HEK293 (cell line): ENCODE results near the gene IL12RB1.
A peak's percentile ranks its signal among the peaks of the same experiment; 100 is the strongest.
"Not testable (repeated sequence)": the region's sequence is repeated elsewhere in the genome, so short reads cannot be mapped to it uniquely, and the experiment has no call there.

Experiments
- CTCF ChIA-PET: fragments of 350-600 bp; formaldehyde crosslinking; extraction: SDS; loops from one replicate; lab custom pipeline; 2021; ENCODE audit warnings: antibody characterized with exemption; lab: Yijun Ruan, JAX
- POLR2A ChIA-PET: fragments of 300-600 bp; formaldehyde crosslinking; extraction: SDS; loops from one replicate; lab custom pipeline; 2020; ENCODE audit warnings: antibody characterized with exemption, inconsistent platforms; lab: Yijun Ruan, JAX
- H3K27ac ChIP-seq: fragments of 200-500 bp; sonication (Bioruptor generic); 2 replicates; pipeline ENCODE4 v1.5.1; 2014; ENCODE audit warnings: low read depth, low read length, control low read depth, inconsistent platforms; ENCODE audit errors: extremely low read depth
- H3K36me3 ChIP-seq, 2 experiments: fragments of 200-500 bp in 1 of 2; sonication (Bioruptor generic) in 1 of 2; 1 replicate in 1 of 2; 2 replicates in 1 of 2; pipeline ENCODE4 v1.5.1; 2014 to 2017; ENCODE audit warnings: inconsistent platforms in 2 of 2, low read length in 2 of 2; ENCODE audit not compliant: control insufficient read depth in 2 of 2, insufficient read depth in 1 of 2
- H3K4me1 ChIP-seq: fragments of 200-500 bp; sonication (Bioruptor generic); 2 replicates; pipeline ENCODE4 v1.5.1; 2014; ENCODE audit warnings: mild to moderate bottlenecking, low read length, inconsistent platforms; ENCODE audit not compliant: control insufficient read depth, insufficient read depth
- H3K4me3 ChIP-seq: 2 replicates; pipeline ENCODE4 v1.5.1; 2011; ENCODE audit warnings: low read depth, mild to moderate bottlenecking, control low read depth, low read length, moderate library complexity
- H3K9me3 ChIP-seq: fragments of 200-500 bp; sonication (Bioruptor generic); 2 replicates; pipeline ENCODE4 v1.5.1; 2014; ENCODE audit warnings: low read depth, low read length, inconsistent platforms; ENCODE audit not compliant: control insufficient read depth, insufficient read depth
- AEBP2 ChIP-seq: fragments of 450-650 bp; formaldehyde crosslinking; IDR thresholded peaks from 2 replicates; pipeline ENCODE4 v1.5.1; 2016; ENCODE audit warnings: missing biosample characterization, missing genetic modification characterization, borderline replicate concordance
- GLIS1 ChIP-seq: fragments of 450-650 bp; formaldehyde crosslinking; IDR thresholded peaks from 2 replicates; pipeline ENCODE4 v1.5.1; 2016; ENCODE audit warnings: missing biosample characterization, missing genetic modification characterization
- TSHZ1 ChIP-seq: fragments of 450-650 bp; formaldehyde crosslinking; IDR thresholded peaks from 2 replicates; pipeline ENCODE4 v1.5.1; 2016; ENCODE audit warnings: missing biosample characterization, missing genetic modification characterization, borderline replicate concordance
- ZNF10 ChIP-seq: fragments of 450-650 bp; formaldehyde crosslinking; IDR thresholded peaks from 2 replicates; pipeline ENCODE4 v1.5.1; 2017; ENCODE audit warnings: missing biosample characterization, missing genetic modification characterization
- ZNF175 ChIP-seq: fragments of 450-650 bp; formaldehyde crosslinking; IDR thresholded peaks from 2 replicates; pipeline ENCODE4 v1.5.1; 2016; ENCODE audit warnings: missing biosample characterization, missing genetic modification characterization
- ZNF23 ChIP-seq: fragments of 450-650 bp; formaldehyde crosslinking; IDR thresholded peaks from 2 replicates; pipeline ENCODE4 v1.5.1; 2016; ENCODE audit warnings: missing biosample characterization, missing genetic modification characterization, borderline replicate concordance
- ZNF248 ChIP-seq: fragments of 450-650 bp; formaldehyde crosslinking; IDR thresholded peaks from 2 replicates; pipeline ENCODE4 v1.5.1; 2017; ENCODE audit warnings: missing biosample characterization, missing genetic modification characterization
- ZNF280C ChIP-seq: fragments of 450-650 bp; formaldehyde crosslinking; IDR thresholded peaks from 2 replicates; pipeline ENCODE4 v1.5.1; 2016; ENCODE audit warnings: missing biosample characterization, missing genetic modification characterization
- ZNF335 ChIP-seq: fragments of 450-650 bp; formaldehyde crosslinking; conservative IDR thresholded peaks from 2 replicates; pipeline ENCODE4 v1.5.1; 2016; ENCODE audit warnings: missing biosample characterization, missing genetic modification characterization
- ZNF394 ChIP-seq: fragments of 450-650 bp; formaldehyde crosslinking; IDR thresholded peaks from 2 replicates; pipeline ENCODE4 v1.5.1; 2016; ENCODE audit warnings: missing biosample characterization, missing genetic modification characterization, mild to moderate bottlenecking, moderate library complexity, borderline replicate concordance
- ZNF747 ChIP-seq: fragments of 450-650 bp; formaldehyde crosslinking; IDR thresholded peaks from 2 replicates; pipeline ENCODE4 v1.5.1; 2016; ENCODE audit warnings: missing biosample characterization, missing genetic modification characterization
- ZNF785 ChIP-seq: fragments of 450-650 bp; formaldehyde crosslinking; IDR thresholded peaks from 2 replicates; pipeline ENCODE4 v1.5.1; 2016; ENCODE audit warnings: missing biosample characterization, missing genetic modification characterization
- ZSCAN23 ChIP-seq: fragments of 450-650 bp; formaldehyde crosslinking; IDR thresholded peaks from 2 replicates; pipeline ENCODE4 v1.5.1; 2016; ENCODE audit warnings: missing biosample characterization, missing genetic modification characterization

IL12RB1 gene

GRCh38 chr19:18044825-18045304, 41.9 kb downstream of the IL12RB1 start (continued):
- TF ChIP-seq TSHZ1 (tag by site-specific recombination) = no peak
- TF ChIP-seq ZNF23 (tag by site-specific recombination) = no peak

GRCh38 chr19:18043676-18044075, 43.1 kb downstream of the IL12RB1 start:
- H3K36me3 ChIP-seq = no peaks in the 10 kb centered on the region
- no peak overlapping the region for H3K4me3 ChIP-seq
- H3K27ac ChIP-seq = no peak overlapping the region
- TF ChIP-seq ZNF280C (tag by site-specific recombination) = no peak
- no peak for TF ChIP-seq ZNF10 (tag by site-specific recombination)
- no peak for TF ChIP-seq GLIS1 (tag by site-specific recombination)
- TF ChIP-seq ZNF335 (tag by site-specific recombination) = no peak
- no peak for TF ChIP-seq ZNF785 (tag by site-specific recombination)
- no peak for TF ChIP-seq ZNF747 (tag by site-specific recombination)
- no peak for TF ChIP-seq AEBP2
- no peak for TF ChIP-seq ZNF394
- no peak for TF ChIP-seq ZSCAN23 (tag by site-specific recombination)
- no peaks in the 10 kb centered on the region for H3K4me1 ChIP-seq
- CTCF ChIA-PET = interaction anchor here (1.0 to 1.1 kb wide), 3 partner anchors 14 to 174 kb away, joined by 3 to 5 read pairs (median 4); no protein-coding TSS in a partner anchor
- no peaks in the 10 kb centered on the region for H3K9me3 ChIP-seq
- POLR2A ChIA-PET = no interaction called here

GRCh38 chr19:18041054-18041453, 45.7 kb downstream of the IL12RB1 start:
- Histone ChIP-seq H3K9me3 (no peaks in the 10 kb centered on the region), H3K36me3 (no peaks in the 10 kb centered on the region), H3K4me3 (no peak overlapping the region), H3K4me1 (no peaks in the 10 kb centered on the region), H3K27ac (no peak overlapping the region)
- ChIA-PET CTCF (interaction anchor here (0.9 kb wide), 2 partner anchors 16 to 67 kb away, joined by 3 to 5 read pairs; no protein-coding TSS in a partner anchor), POLR2A (no interaction called here)
- peak; percentile 98 for TF ChIP-seq ZNF248
- TF ChIP-seq ZNF175 (tag by site-specific recombination) = no peak

- POLR2A ChIA-PET, H3K4me3 ChIP-seq, H3K36me3 ChIP-seq, H3K27ac ChIP-seq, H3K9me3 ChIP-seq, H3K4me1 ChIP-seq: not testable (repeated sequence)
- CTCF ChIA-PET = interaction anchor here (1.1 to 1.3 kb wide), 2 partner anchors 22 to 25 kb away, joined by 3 to 4 read pairs; no protein-coding TSS in a partner anchor
These were observed 54.6 kb downstream of the IL12RB1 start for GRCh38 chr19:18032102-18032501.

- ChIA-PET POLR2A (interaction anchor here (0.5 kb wide), 1 partner anchor 34 kb away, joined by 3 read pairs; no protein-coding TSS in a partner anchor), CTCF (interaction anchor here (1.1 to 1.3 kb wide), 2 partner anchors 21 to 24 kb away, joined by 3 to 4 read pairs; no protein-coding TSS in a partner anchor)
- H3K27ac ChIP-seq, H3K36me3 ChIP-seq, H3K9me3 ChIP-seq, H3K4me3 ChIP-seq, H3K4me1 ChIP-seq: not testable (repeated sequence)
These were observed 55.3 kb downstream of the IL12RB1 start for GRCh38 chr19:18031401-18031800.
